Fibroblast of villous mesenchyme (primary cell): ENCODE measurements around the gene GABARAPL1. TPM values are rescaled to one million over a fixed set of nuclear protein-coding genes. Genes with fewer than 3 reads are reported as not detected.

Source experiments
- DNase-seq: peaks from one replicate; pipeline ENCODE4 v3.0.0-alpha.2; 2010; ENCODE audit warnings: low read depth
- H3K4me3 ChIP-seq: 2 replicates; pipeline ENCODE4 v1.5.1; 2011; ENCODE audit warnings: low read depth, mild to moderate bottlenecking, low read length
- CTCF ChIP-seq: IDR thresholded peaks from 2 replicates; pipeline ENCODE4 v1.5.1; 2012; ENCODE audit warnings: low read depth, mild to moderate bottlenecking, low read length; ENCODE audit not compliant: insufficient read depth
- total RNA-seq: library from RNA; depleted of rRNA; stranded (reverse); fragments of >200 nt; gene quantifications from 2 replicates; pipeline ENCODE4 v1.2.3, GENCODE V29; 2012

GABARAPL1 gene
- total RNA-seq, 1 donor: 131 TPM

GRCh38 chr12:10241727-10242126 lies 29.1 kb downstream of the GABARAPL1 start:
- H3K4me3 ChIP-seq: no peak overlapping the region
- DNase-seq: no peak
- TF ChIP-seq CTCF: no peak

- no peak for DNase-seq
- TF ChIP-seq CTCF: no peak
Measured at GRCh38 chr12:10242539-10242938, 29.9 kb downstream of the GABARAPL1 start.

GRCh38 chr12:10243818-10244520 lies 31.3 kb downstream of the GABARAPL1 start:
- no peak overlapping the region for H3K4me3 ChIP-seq
- no peak for DNase-seq
- no peak for TF ChIP-seq CTCF

More at GRCh38 chr12:10242539-10242938, 29.9 kb downstream of the GABARAPL1 start:
- no peak overlapping the region for H3K4me3 ChIP-seq

GRCh38 chr12:10247436-10248058 lies 34.9 kb downstream of the GABARAPL1 start:
- no peak overlapping the region for H3K4me3 ChIP-seq
- no peak for TF ChIP-seq CTCF
- no peak for DNase-seq

GRCh38 chr12:10249690-10250455 lies 37.2 kb downstream of the GABARAPL1 start:
- no peak overlapping the region for H3K4me3 ChIP-seq
- no peak for DNase-seq
- TF ChIP-seq CTCF: no peak

GRCh38 chr12:10251669-10252068 lies 39.0 kb downstream of the GABARAPL1 start:
- H3K4me3 ChIP-seq: no peak overlapping the region
- TF ChIP-seq CTCF: no peak
- no peak for DNase-seq
